ENCODE measurements around the gene JAK1. TPM values are rescaled to one million over a fixed set of nuclear protein-coding genes. Genes with fewer than 3 reads are reported as not detected.
A peak's percentile ranks its signal among the peaks of the same experiment; 100 is the strongest.

JAK1 gene
- total RNA-seq, 4 donors from 2014 or later, result 52.9 to 169 (median 126) TPM

DNA sequence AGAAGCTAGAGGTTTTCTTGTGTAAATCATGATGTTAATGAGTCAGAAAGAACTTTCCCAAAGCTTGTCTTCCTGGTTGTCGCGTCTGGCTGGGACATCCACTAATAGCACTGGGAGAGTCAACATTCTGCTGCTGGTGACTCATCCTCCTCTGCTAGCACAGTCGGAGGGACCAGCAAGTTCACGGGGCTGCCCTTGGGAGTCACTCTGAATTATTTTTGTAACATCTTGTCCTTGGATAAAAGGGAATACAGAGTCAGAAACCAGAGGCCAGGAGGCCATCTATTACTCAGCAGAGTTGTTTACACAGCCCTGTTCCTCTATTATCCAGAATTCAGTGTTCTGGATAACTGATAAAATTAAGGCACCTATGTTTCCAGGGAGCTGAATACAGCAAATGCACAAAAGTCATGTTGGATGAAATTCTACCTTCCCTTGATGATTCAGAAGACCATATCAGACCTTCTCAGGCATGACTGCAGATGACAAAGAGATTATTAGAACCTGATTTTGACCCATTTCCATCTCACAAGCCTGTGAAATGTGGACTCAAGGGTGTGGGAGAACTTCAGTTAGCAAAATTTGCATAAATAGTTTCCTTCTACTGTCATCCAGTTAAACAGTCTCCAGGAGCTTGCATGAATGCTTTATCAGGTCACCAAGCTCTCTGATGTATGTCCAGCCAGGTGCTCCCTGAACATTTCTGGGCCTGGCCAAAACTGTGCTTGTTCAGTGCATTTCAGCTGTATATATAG, 68.1 kb downstream of the JAK1 start:
- Histone ChIP-seq H3K36me3 (no peaks in the 10 kb centered on the region), H3K4me3 (no peak overlapping the region), H3K27ac (peak overlapping the region; percentile 78 to 87 (median 80)), H3K4me1 (peaks cover 22 to 55% (median 30%) of the 10 kb centered on the region in 4 donors), H3K9me3 (no peaks in the 10 kb centered on the region), H3K27me3 (no peaks in the 10 kb centered on the region)
- intact Hi-C loops (cut with DNase I; ENCODE audit: low total_unique reads), result loop anchor here (10.0 kb wide), 1 partner anchor 67 kb away; the partner anchor contains the start of gene JAK1
- DNase-seq, result peak; percentile 82
- WGBS, 2 donors (ENCODE audit: low coverage in 1 of 2), result 4% methylated on average over 4 of the region's 4 CpGs; no CpG with 5 or more reads in 1 of the 2 donors
- TF ChIP-seq EP300 (IDR thresholded peaks at IDR 0.05; ENCODE audit: low read depth) (peak; percentile 18), POLR2AphosphoS5 (IDR thresholded peaks at IDR 0.05) (peak; percentile 47 to 80 (median 72)), POLR2A (IDR thresholded peaks at IDR 0.05) (no peak)
- TF ChIP-seq, protein P1, sequence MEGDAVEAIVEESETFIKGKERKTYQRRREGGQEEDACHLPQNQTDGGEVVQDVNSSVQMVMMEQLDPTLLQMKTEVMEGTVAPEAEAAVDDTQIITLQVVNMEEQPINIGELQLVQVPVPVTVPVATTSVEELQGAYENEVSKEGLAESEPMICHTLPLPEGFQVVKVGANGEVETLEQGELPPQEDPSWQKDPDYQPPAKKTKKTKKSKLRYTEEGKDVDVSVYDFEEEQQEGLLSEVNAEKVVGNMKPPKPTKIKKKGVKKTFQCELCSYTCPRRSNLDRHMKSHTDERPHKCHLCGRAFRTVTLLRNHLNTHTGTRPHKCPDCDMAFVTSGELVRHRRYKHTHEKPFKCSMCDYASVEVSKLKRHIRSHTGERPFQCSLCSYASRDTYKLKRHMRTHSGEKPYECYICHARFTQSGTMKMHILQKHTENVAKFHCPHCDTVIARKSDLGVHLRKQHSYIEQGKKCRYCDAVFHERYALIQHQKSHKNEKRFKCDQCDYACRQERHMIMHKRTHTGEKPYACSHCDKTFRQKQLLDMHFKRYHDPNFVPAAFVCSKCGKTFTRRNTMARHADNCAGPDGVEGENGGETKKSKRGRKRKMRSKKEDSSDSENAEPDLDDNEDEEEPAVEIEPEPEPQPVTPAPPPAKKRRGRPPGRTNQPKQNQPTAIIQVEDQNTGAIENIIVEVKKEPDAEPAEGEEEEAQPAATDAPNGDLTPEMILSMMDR (IDR thresholded peaks at IDR 0.05), result no peak
- in situ Hi-C loops (cut with MboI; ENCODE audit: low pct_ligation_motif_present in 1 of 4, low pct_unique_long_range_greater_than_20kb in 1 of 4, low sequenced_read_pairs in 3 of 4), result no loop called here

GRCh38 chr1:64896551-64896950, 69.8 kb downstream of the JAK1 start:
- Histone ChIP-seq H3K9me3 (no peaks in the 10 kb centered on the region), H3K27me3 (no peaks in the 10 kb centered on the region), H3K36me3 (no peaks in the 10 kb centered on the region), H3K4me1 (peaks cover 35 to 72% (median 42%) of the 10 kb centered on the region in 4 donors), H3K4me3 (no peak overlapping the region), H3K27ac (peak overlapping the region in 1 of 4 donors; percentile 19)
- 75 to 81% methylated on average over 8 of the region's 8 CpGs for WGBS, 2 donors (ENCODE audit: low coverage in 1 of 2)
- intact Hi-C loops (cut with DNase I; ENCODE audit: low total_unique reads) (loop anchor here (10.0 kb wide), 1 partner anchor 68 kb away; the partner anchor contains the start of gene JAK1), in situ Hi-C loops (cut with MboI; ENCODE audit: low pct_ligation_motif_present in 1 of 4, low pct_unique_long_range_greater_than_20kb in 1 of 4, low sequenced_read_pairs in 3 of 4) (no loop called here)
- TF ChIP-seq, protein P1 (IDR thresholded peaks at IDR 0.05), result no peak
- TF ChIP-seq POLR2AphosphoS5 (IDR thresholded peaks at IDR 0.05) (no peak), EP300 (IDR thresholded peaks at IDR 0.05; ENCODE audit: low read depth) (no peak)
- DNase-seq, result no peak

- in situ Hi-C loops (cut with MboI; ENCODE audit: low pct_ligation_motif_present in 1 of 4, low pct_unique_long_range_greater_than_20kb in 1 of 4, low sequenced_read_pairs in 3 of 4) (no loop called here), intact Hi-C loops (cut with DNase I; ENCODE audit: low total_unique reads) (loop anchor here (10.0 kb wide), 1 partner anchor 69 kb away; the partner anchor contains the start of gene JAK1)
- Histone ChIP-seq H3K4me1 (peaks cover 38 to 82% (median 51%) of the 10 kb centered on the region in 4 donors), H3K4me3 (no peak overlapping the region), H3K9me3 (no peaks in the 10 kb centered on the region), H3K36me3 (no peaks in the 10 kb centered on the region), H3K27ac (no peak overlapping the region), H3K27me3 (no peaks in the 10 kb centered on the region)
- TF ChIP-seq POLR2A (IDR thresholded peaks at IDR 0.05) (no peak), POLR2AphosphoS5 (IDR thresholded peaks at IDR 0.05) (no peak), EP300 (IDR thresholded peaks at IDR 0.05; ENCODE audit: low read depth) (no peak)
- TF ChIP-seq, protein P1 (IDR thresholded peaks at IDR 0.05), result no peak
- DNase-seq, result no peak
- 69 to 92% methylated on average over 2 of the region's 2 CpGs for WGBS, 2 donors (ENCODE audit: low coverage in 1 of 2)
Observed at GRCh38 chr1:64895500-64895899, 70.8 kb downstream of the JAK1 start.

GRCh38 chr1:64894438-64895196, 71.7 kb downstream of the JAK1 start:
- Histone ChIP-seq H3K27me3 (no peaks in the 10 kb centered on the region), H3K27ac (no peak overlapping the region), H3K36me3 (no peaks in the 10 kb centered on the region), H3K4me1 (peaks cover 38 to 87% (median 51%) of the 10 kb centered on the region in 4 donors), H3K9me3 (no peaks in the 10 kb centered on the region), H3K4me3 (no peak overlapping the region)
- WGBS, 2 donors (ENCODE audit: low coverage in 1 of 2), result 80 to 86% methylated on average over 1 to 16 of the region's 16 CpGs
- in situ Hi-C loops (cut with MboI; ENCODE audit: low pct_ligation_motif_present in 1 of 4, low pct_unique_long_range_greater_than_20kb in 1 of 4, low sequenced_read_pairs in 3 of 4) (no loop called here), intact Hi-C loops (cut with DNase I; ENCODE audit: low total_unique reads) (loop anchor here (10.0 kb wide), 1 partner anchor 70 kb away; the partner anchor contains the start of gene JAK1)
- TF ChIP-seq, protein P1 (IDR thresholded peaks at IDR 0.05), result no peak
- TF ChIP-seq POLR2AphosphoS5 (IDR thresholded peaks at IDR 0.05), result no peak
- TF ChIP-seq EP300 (IDR thresholded peaks at IDR 0.05; ENCODE audit: low read depth), result no peak
- TF ChIP-seq POLR2A (IDR thresholded peaks at IDR 0.05), result no peak
- no peak for DNase-seq
